Peyer's patch (tissue), 4 donors: Measurements from ENCODE around the gene TCF20. TPM values are rescaled to one million over a fixed set of nuclear protein-coding genes. Genes with fewer than 3 reads are reported as not detected.

Source experiments
- DNase-seq, 3 donors: peaks; one replicate each; pipeline ENCODE4 v3.0.0-alpha.2; 2017 to 2019
- H3K27ac ChIP-seq, 4 donors: fragments of 200-600 bp; sonication (generic); one replicate each; pipeline ENCODE4 v1.5.1; 2016 to 2019
- H3K27me3 ChIP-seq, 2 donors: fragments of 200-600 bp; sonication (generic); one replicate each; pipeline ENCODE4 v1.5.1; 2019
- H3K36me3 ChIP-seq, 3 donors: fragments of 200-600 bp; sonication (generic); one replicate each; pipeline ENCODE4 v1.5.1; 2016 to 2019
- H3K4me1 ChIP-seq, 4 donors: fragments of 200-600 bp; sonication (generic); one replicate each; pipeline ENCODE4 v1.5.1; 2016 to 2019
- H3K4me3 ChIP-seq, 4 donors: fragments of 200-600 bp; sonication (generic); 1 replicate in 3 of 4; 2 replicates in 1 of 4; pipeline ENCODE4 v1.5.1; 2016 to 2019; ENCODE audit warnings: mild to moderate bottlenecking in 1 of 4
- H3K9me3 ChIP-seq, 4 donors: fragments of 200-600 bp; sonication (generic); one replicate each; pipeline ENCODE4 v1.5.1; 2016 to 2019; ENCODE audit warnings: mild to moderate bottlenecking in 1 of 4
- POLR2A ChIP-seq, 2 donors: fragments of 450-650 bp; IDR thresholded peaks; one replicate each; pipeline ENCODE4 v1.5.1; 2017; ENCODE audit warnings: antibody characterized with exemption in 2 of 2, mild to moderate bottlenecking in 2 of 2, moderate library complexity in 2 of 2
- total RNA-seq, 4 donors: library from RNA; depleted of rRNA; stranded (reverse); fragments of >200 nt; gene quantifications; one replicate each; pipeline ENCODE4 v1.1.0, GENCODE V29; 2016
- TF ChIP-seq, protein P1 (sequence below), 6 experiments: fragments of 450-650 bp in 4 of 6; fragments of 200-600 bp in 2 of 6; sonication (generic) in 1 of 6; IDR thresholded peaks; one replicate each; pipeline ENCODE4 v1.5.1; 2017 to 2019; ENCODE audit warnings: antibody characterized with exemption in 6 of 6, mild to moderate bottlenecking in 3 of 6, moderate library complexity in 1 of 6

Gene TCF20
- total RNA-seq, 4 donors from 2014 or later = 43.8 to 75.1 (median 59.5) TPM

DNA sequence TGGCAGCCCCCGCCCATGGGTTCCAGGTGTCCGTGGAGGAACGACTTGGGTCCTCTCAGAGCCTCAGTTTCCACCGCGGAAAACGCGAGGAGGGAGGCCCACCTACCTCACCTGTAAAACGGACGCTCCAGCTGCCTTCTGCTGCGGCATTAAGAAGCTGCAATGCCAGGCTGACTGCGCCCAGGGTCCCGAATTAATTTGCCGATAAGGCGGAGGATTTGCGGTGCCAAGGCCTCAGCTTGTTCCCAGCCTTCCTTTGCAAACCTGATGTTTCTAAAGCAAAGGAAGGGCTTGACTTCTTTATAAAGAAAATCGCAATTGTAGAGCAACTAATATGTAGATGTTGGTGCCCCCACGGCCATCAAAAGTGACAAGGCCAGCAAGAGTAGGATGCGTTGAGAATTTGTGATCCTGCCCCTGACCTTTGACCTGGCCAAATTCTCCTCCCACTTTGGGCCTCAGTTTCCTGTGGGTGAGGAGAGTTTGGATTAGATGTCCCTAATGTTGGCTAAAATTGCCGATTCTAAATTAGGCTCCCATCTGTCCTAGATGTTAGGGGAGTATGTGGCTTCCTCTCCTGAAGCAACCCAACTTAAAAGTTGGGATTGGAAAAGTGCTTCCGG lies 849 bp upstream of the TCF20 start:
- Histone ChIP-seq H3K36me3 (no peaks in the 10 kb centered on the region), H3K27ac (peak overlapping the region in 3 of 4 donors; percentile 55 to 84 (median 84)), H3K27me3 (no peaks in the 10 kb centered on the region), H3K9me3 (no peaks in the 10 kb centered on the region), H3K4me1 (peaks cover 0 to 24% (median 11%) of the 10 kb centered on the region in 4 donors), H3K4me3 (peak overlapping the region; percentile 73 to 98 (median 90))
- no peak for TF ChIP-seq POLR2A (IDR thresholded peaks at IDR 0.05)
- DNase-seq = no peak

DNA sequence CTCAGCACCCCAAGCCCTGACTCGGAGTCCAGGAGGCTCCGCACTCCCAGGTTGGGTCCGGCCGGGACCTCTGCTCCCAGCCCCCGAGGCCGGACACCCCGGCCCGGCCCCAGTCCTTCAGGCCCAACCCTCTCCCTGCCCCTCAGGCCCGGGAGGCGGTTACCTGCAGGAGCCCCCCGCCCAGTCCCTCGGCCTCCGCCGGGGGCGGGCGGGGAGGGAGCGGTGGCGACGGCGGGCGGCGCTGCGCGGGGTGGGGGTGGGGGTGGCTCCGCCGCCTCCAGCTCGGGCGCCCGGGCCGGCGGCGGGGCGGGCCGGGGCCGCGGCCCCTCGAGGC lies 310 bp downstream of the TCF20 start:
- no peaks in the 10 kb centered on the region for H3K36me3 ChIP-seq
- peaks cover 0 to 24% (median 11%) of the 10 kb centered on the region in 4 donors for H3K4me1 ChIP-seq
- peak overlapping the region; percentile 81 to 97 (median 84) for H3K27ac ChIP-seq
- H3K9me3 ChIP-seq = no peaks in the 10 kb centered on the region
- TF ChIP-seq, protein P1, sequence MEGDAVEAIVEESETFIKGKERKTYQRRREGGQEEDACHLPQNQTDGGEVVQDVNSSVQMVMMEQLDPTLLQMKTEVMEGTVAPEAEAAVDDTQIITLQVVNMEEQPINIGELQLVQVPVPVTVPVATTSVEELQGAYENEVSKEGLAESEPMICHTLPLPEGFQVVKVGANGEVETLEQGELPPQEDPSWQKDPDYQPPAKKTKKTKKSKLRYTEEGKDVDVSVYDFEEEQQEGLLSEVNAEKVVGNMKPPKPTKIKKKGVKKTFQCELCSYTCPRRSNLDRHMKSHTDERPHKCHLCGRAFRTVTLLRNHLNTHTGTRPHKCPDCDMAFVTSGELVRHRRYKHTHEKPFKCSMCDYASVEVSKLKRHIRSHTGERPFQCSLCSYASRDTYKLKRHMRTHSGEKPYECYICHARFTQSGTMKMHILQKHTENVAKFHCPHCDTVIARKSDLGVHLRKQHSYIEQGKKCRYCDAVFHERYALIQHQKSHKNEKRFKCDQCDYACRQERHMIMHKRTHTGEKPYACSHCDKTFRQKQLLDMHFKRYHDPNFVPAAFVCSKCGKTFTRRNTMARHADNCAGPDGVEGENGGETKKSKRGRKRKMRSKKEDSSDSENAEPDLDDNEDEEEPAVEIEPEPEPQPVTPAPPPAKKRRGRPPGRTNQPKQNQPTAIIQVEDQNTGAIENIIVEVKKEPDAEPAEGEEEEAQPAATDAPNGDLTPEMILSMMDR (IDR thresholded peaks at IDR 0.05) = no peak
- TF ChIP-seq POLR2A (IDR thresholded peaks at IDR 0.05) = no peak
- peak overlapping the region; percentile 73 to 98 (median 90) for H3K4me3 ChIP-seq
- H3K27me3 ChIP-seq = no peaks in the 10 kb centered on the region
- DNase-seq = peak in 2 of 3 donors; percentile 27 to 53

DNA sequence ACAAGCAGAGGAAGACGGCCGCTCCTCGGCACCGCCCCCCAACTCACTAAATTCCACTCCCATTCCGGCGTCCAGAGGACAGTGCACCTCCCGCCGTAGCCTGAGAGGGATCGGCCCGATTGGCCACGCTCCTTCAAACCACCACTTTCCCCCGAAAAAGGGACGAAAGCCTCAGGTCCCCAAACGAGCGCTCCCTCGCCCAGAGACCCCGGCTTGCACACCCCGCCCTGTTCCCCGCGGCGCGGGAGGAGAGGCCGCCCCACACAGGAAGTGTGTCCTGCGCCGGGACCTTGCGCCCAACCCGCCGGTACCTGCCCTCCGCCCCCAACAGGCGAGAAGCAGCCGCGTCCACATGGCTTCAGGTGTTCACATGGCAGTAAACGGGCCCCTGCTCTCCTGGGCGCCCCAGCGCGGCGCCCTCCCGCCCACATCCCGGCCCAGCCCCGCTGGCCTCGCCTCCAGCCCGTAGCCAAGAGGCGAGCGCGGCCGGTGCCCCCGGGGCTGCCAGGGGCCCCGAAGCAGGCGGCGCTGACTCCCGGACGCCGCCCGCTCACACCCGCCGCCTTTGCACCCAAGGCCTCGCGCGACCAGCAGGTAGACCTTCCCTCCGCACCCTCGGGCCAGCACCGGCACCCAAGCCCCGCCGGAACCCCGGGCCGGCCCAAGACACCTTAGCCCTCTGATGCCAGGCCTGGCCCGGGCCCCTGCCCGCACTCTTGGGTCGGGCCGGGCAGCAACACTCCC lies 849 bp downstream of the TCF20 start:
- TF ChIP-seq, protein P1 (IDR thresholded peaks at IDR 0.05) = peak in 4 of 6 experiments; percentile 14 to 48 (median 40)
- TF ChIP-seq POLR2A (IDR thresholded peaks at IDR 0.05) = peak in 1 of 2 donors; percentile 21
- Histone ChIP-seq H3K4me1 (peaks cover 0 to 24% (median 11%) of the 10 kb centered on the region in 4 donors), H3K27me3 (no peaks in the 10 kb centered on the region), H3K9me3 (no peaks in the 10 kb centered on the region), H3K36me3 (no peaks in the 10 kb centered on the region), H3K4me3 (peak overlapping the region; percentile 73 to 98 (median 90)), H3K27ac (peak overlapping the region; percentile 81 to 97 (median 84))
- DNase-seq = peak; percentile 82 to 93 (median 90)

DNA sequence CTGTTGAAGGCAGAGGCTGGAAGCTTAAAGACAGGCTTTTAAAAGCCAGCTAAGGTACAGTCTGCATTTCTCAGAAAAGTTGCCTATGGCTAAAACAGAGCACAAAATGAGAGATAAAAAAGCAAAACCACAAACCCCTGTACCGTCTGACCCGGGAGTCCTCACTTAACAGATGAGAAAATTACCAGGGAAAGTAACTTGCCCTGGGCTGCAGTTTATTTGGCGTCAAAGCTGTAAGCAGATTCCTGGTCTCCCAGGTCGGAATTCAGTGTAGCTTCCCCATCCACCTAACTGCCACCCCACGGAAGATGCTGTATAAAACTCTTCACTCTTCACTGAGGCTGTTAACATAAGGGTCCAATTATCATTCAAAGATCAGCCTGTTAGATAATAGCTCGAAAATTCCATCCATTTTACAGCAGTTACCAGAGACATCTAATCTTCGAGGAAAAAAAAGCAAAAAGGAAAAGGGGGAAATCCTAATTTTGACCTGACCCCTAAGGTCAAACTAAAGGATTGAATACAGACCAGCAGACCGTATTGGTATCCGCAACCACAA lies 1.5 kb downstream of the TCF20 start:
- TF ChIP-seq POLR2A (IDR thresholded peaks at IDR 0.05) = no peak
- TF ChIP-seq, protein P1 (IDR thresholded peaks at IDR 0.05) = no peak
- Histone ChIP-seq H3K9me3 (no peaks in the 10 kb centered on the region), H3K36me3 (no peaks in the 10 kb centered on the region), H3K27me3 (no peaks in the 10 kb centered on the region), H3K4me1 (peaks cover 0 to 24% (median 11%) of the 10 kb centered on the region in 4 donors), H3K4me3 (peak overlapping the region; percentile 73 to 98 (median 90)), H3K27ac (peak overlapping the region; percentile 81 to 97 (median 84))
- no peak for DNase-seq

DNA sequence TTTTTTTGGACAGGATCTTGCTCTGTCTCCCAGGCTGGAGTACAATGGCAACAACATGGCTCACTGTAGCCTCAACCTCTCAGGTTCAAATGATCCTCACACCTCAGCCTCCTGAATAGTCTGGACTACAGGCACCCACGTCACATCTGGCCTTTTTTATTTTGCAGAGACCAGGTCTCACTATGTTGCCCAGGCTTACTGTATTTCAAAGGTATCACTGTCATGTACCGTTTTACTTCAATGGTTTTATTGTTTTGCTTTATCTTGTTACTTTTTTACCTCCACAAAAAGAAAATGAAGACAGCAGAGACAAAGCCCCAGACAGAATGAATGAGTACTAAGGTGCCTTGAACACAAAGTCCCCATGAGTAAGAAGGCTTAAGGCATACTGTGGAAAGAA lies 5.1 kb downstream of the TCF20 start:
- no peak for DNase-seq
- H3K4me1 ChIP-seq = peaks cover 0 to 13% (median 5%) of the 10 kb centered on the region in 4 donors
- H3K27me3 ChIP-seq = no peaks in the 10 kb centered on the region
- TF ChIP-seq POLR2A (IDR thresholded peaks at IDR 0.05) = no peak
- TF ChIP-seq, protein P1 (IDR thresholded peaks at IDR 0.05) = no peak
- H3K4me3 ChIP-seq = no peak overlapping the region
- H3K27ac ChIP-seq = no peak overlapping the region
- H3K36me3 ChIP-seq = no peaks in the 10 kb centered on the region
- H3K9me3 ChIP-seq = no peaks in the 10 kb centered on the region

DNA sequence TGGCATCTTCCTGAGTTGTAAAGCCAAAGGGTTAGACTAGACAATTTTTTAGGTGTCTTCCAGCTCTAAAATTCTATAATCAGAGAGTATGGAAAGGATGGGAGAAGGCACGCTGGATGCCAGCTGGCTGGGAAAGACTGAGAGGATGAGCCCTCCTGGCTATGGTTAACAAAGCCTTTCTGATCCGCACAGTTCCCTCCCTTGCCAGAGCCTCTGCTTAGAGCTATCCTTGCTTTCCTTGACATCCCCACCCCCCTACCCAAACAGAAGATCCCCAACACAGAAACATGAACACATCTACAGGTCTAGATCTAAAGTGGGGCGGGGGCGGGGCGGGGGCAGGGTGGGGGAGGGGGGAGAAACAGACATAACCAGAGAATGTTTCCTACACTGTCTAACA lies 6.5 kb downstream of the TCF20 start:
- no peaks in the 10 kb centered on the region for H3K9me3 ChIP-seq
- no peaks in the 10 kb centered on the region for H3K27me3 ChIP-seq
- TF ChIP-seq POLR2A (IDR thresholded peaks at IDR 0.05) = no peak
- TF ChIP-seq, protein P1 (IDR thresholded peaks at IDR 0.05) = no peak
- no peak overlapping the region for H3K27ac ChIP-seq
- no peak for DNase-seq
- no peaks in the 10 kb centered on the region for H3K36me3 ChIP-seq
- H3K4me1 ChIP-seq = peaks cover 0 to 12% (median 5%) of the 10 kb centered on the region in 4 donors
- H3K4me3 ChIP-seq = no peak overlapping the region
